ENCODE measurements around the gene MT1A. TPM values are rescaled to one million over a fixed set of nuclear protein-coding genes. Genes with fewer than 3 reads are reported as not detected.

MT1A gene
- total and polyA plus RNA-seq, 4 donors, result 1.1 to 438 (median 51.5) TPM

- H3K9ac ChIP-seq (ENCODE audit: insufficient read depth in 1 of 2, low read length in 2 of 2), result no peak overlapping the region
- H3K27me3 ChIP-seq (ENCODE audit: control insufficient read depth in 3 of 3, insufficient read depth in 3 of 3, low read length in 2 of 3), result peaks cover 0 to 94% (median 93%) of the 10 kb centered on the region in 3 donors
- no peak overlapping the region for H3K4me3 ChIP-seq
- WGBS, 2 donors, result 39 to 48% methylated on average over 5 of the region's 5 CpGs
- H3K4me1 ChIP-seq (ENCODE audit: control insufficient read depth in 5 of 5, insufficient read depth in 5 of 5, low read length in 5 of 5), result peaks cover 0 to 7% (median 3%) of the 10 kb centered on the region in 5 donors
- DNase-seq (no peak), ATAC-seq (ENCODE audit: insufficient read depth, low FRiP score) (no peak)
- H3K27ac ChIP-seq (ENCODE audit: low read depth in 1 of 2, low read length in 1 of 2), result no peak overlapping the region
- no peak for TF ChIP-seq CTCF (IDR thresholded peaks at IDR 0.05; ENCODE audit: control extremely low read depth, extremely low read depth)
- no peaks in the 10 kb centered on the region for H3K9me3 ChIP-seq (ENCODE audit: control insufficient read depth in 4 of 4, insufficient read depth in 3 of 4, low read length in 3 of 4)
- no peaks in the 10 kb centered on the region for H3K36me3 ChIP-seq (ENCODE audit: control insufficient read depth in 4 of 4, insufficient read depth in 4 of 4, low read length in 4 of 4)
Measured at GRCh38 chr16:56643833-56644232, 5.4 kb downstream of the MT1A start.

- DNase-seq (no peak), ATAC-seq (ENCODE audit: insufficient read depth, low FRiP score) (no peak)
- Histone ChIP-seq H3K27ac (ENCODE audit: low read depth in 1 of 2, low read length in 1 of 2) (no peak overlapping the region), H3K9me3 (ENCODE audit: control insufficient read depth in 4 of 4, insufficient read depth in 3 of 4, low read length in 3 of 4) (no peaks in the 10 kb centered on the region), H3K4me1 (ENCODE audit: control insufficient read depth in 5 of 5, insufficient read depth in 5 of 5, low read length in 5 of 5) (peaks cover 0 to 6% (median 0%) of the 10 kb centered on the region in 5 donors), H3K27me3 (ENCODE audit: control insufficient read depth in 3 of 3, insufficient read depth in 3 of 3, low read length in 2 of 3) (peaks cover 0 to 90% (median 88%) of the 10 kb centered on the region in 3 donors), H3K36me3 (ENCODE audit: control insufficient read depth in 4 of 4, insufficient read depth in 4 of 4, low read length in 4 of 4) (no peaks in the 10 kb centered on the region), H3K4me3 (no peak overlapping the region), H3K9ac (ENCODE audit: insufficient read depth in 1 of 2, low read length in 2 of 2) (no peak overlapping the region)
- no peak for TF ChIP-seq CTCF (IDR thresholded peaks at IDR 0.05; ENCODE audit: control extremely low read depth, extremely low read depth)
- 84 to 97% methylated on average over 1 of the region's 1 CpG for WGBS, 2 donors
Measured at GRCh38 chr16:56645311-56645710, 6.8 kb downstream of the MT1A start.

- no peak for TF ChIP-seq CTCF (IDR thresholded peaks at IDR 0.05; ENCODE audit: control extremely low read depth, extremely low read depth)
- no peak for ATAC-seq (ENCODE audit: insufficient read depth, low FRiP score)
- DNase-seq, result no peak
- no peak overlapping the region for H3K27ac ChIP-seq (ENCODE audit: low read depth in 1 of 2, low read length in 1 of 2)
- H3K9ac ChIP-seq (ENCODE audit: insufficient read depth in 1 of 2, low read length in 2 of 2), result no peak overlapping the region
- no peak overlapping the region for H3K4me3 ChIP-seq
- H3K4me1 ChIP-seq (ENCODE audit: control insufficient read depth in 5 of 5, insufficient read depth in 5 of 5, low read length in 5 of 5), result peaks cover 0 to 6% (median 0%) of the 10 kb centered on the region in 5 donors
- H3K36me3 ChIP-seq (ENCODE audit: control insufficient read depth in 4 of 4, insufficient read depth in 4 of 4, low read length in 4 of 4), result no peaks in the 10 kb centered on the region
- H3K9me3 ChIP-seq (ENCODE audit: control insufficient read depth in 4 of 4, insufficient read depth in 3 of 4, low read length in 3 of 4), result no peaks in the 10 kb centered on the region
- H3K27me3 ChIP-seq (ENCODE audit: control insufficient read depth in 3 of 3, insufficient read depth in 3 of 3, low read length in 2 of 3), result peaks cover 0 to 85% (median 83%) of the 10 kb centered on the region in 3 donors
- 0% methylated on average over 1 of the region's 1 CpG for WGBS, 2 donors
Measured at GRCh38 chr16:56645838-56646237, 7.4 kb downstream of the MT1A start.
